Stomach (tissue), 4 donors: ENCODE results near the gene KLHL42.

Experiments
- EP300 ChIP-seq: sonication (generic); formaldehyde crosslinking; IDR thresholded peaks from one replicate; pipeline ENCODE4 v1.6.1; 2017; ENCODE audit warnings: antibody characterized with exemption
- POLR2A ChIP-seq, 4 donors: fragments of 450-650 bp; IDR thresholded peaks; one replicate each; pipeline ENCODE4 v1.6.1; 2016; ENCODE audit warnings: antibody characterized with exemption in 4 of 4, control low read depth in 2 of 4, mild to moderate bottlenecking in 1 of 4, moderate library complexity in 1 of 4
- POLR2AphosphoS5 ChIP-seq, 3 donors: sonication (generic); formaldehyde crosslinking; IDR thresholded peaks; one replicate each; pipeline ENCODE4 v1.6.1; 2016; ENCODE audit warnings: antibody characterized with exemption in 3 of 3
- TF ChIP-seq, protein P1 (sequence below), 7 experiments: fragments of 450-650 bp in 4 of 7; fragments of 200-600 bp in 3 of 7; sonication (generic) in 3 of 7; IDR thresholded peaks; one replicate each; pipeline ENCODE4 v1.5.1; 2016 to 2019; ENCODE audit warnings: antibody characterized with exemption in 7 of 7, control low read depth in 2 of 7, mild to moderate bottlenecking in 1 of 7

DNA sequence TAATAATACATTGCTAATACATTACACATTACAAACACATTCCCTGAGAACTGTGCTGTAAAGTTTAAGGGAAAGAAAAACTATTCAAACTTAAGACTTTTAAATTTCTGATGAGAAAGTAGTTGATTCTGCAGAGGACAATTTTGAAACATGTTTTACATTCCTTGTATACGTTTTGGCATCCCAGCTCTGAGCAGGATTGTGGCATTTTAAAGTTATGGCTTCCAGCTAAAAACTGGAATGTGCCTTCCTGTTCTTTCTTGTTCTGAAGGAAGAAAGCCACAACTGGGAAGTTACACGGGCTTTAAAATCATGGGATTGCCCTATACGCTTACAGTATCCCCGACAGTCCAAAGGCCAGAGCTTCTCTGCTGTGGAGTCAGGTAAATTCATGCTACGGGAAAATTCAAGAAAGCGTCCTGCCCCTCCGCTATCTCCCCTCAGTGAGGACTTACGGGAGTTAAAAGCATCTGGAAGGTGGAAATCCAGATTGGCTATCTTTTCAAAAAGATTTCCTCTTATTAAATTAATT lies 10.8 kb upstream of the KLHL42 start:
- TF ChIP-seq POLR2AphosphoS5 (IDR thresholded peaks at IDR 0.05) (no peak), POLR2A (IDR thresholded peaks at IDR 0.05) (no peak), EP300 (no peak)
- TF ChIP-seq, protein P1, sequence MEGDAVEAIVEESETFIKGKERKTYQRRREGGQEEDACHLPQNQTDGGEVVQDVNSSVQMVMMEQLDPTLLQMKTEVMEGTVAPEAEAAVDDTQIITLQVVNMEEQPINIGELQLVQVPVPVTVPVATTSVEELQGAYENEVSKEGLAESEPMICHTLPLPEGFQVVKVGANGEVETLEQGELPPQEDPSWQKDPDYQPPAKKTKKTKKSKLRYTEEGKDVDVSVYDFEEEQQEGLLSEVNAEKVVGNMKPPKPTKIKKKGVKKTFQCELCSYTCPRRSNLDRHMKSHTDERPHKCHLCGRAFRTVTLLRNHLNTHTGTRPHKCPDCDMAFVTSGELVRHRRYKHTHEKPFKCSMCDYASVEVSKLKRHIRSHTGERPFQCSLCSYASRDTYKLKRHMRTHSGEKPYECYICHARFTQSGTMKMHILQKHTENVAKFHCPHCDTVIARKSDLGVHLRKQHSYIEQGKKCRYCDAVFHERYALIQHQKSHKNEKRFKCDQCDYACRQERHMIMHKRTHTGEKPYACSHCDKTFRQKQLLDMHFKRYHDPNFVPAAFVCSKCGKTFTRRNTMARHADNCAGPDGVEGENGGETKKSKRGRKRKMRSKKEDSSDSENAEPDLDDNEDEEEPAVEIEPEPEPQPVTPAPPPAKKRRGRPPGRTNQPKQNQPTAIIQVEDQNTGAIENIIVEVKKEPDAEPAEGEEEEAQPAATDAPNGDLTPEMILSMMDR (IDR thresholded peaks at IDR 0.05) = no peak
